K562 (cell line): ENCODE measurements around the gene TJP3. TPM values are rescaled to one million over a fixed set of nuclear protein-coding genes. Genes with fewer than 3 reads are reported as not detected.

Experiments used
- BDP1 ChIP-seq: IDR thresholded peaks from 3 replicates; pipeline ENCODE4 v1.6.1; 2011; ENCODE audit not compliant: insufficient read length, insufficient read depth
- CXXC5 ChIP-seq: fragments of 250-450 bp; sonication (Bioruptor Pico); IDR thresholded peaks from 2 replicates; pipeline ENCODE4 v1.8.0; 2022; ENCODE audit warnings: inconsistent platforms, mild to moderate bottlenecking, moderate library complexity
- GABPA ChIP-seq: fragments of 200-800 bp; sonication (Bioruptor generic); conservative IDR thresholded peaks from 2 replicates; pipeline ENCODE4 v1.6.1; 2016; ENCODE audit warnings: low read depth, missing genetic modification characterization, missing compliant biosample characterization
- GTF2E2 ChIP-seq: fragments of 200-800 bp; sonication (Bioruptor generic); IDR thresholded peaks from 2 replicates; pipeline ENCODE4 v1.6.1; 2016; ENCODE audit warnings: missing genetic modification characterization, missing compliant biosample characterization
- HCFC1 ChIP-seq: IDR thresholded peaks from 2 replicates; pipeline ENCODE4 v1.6.1; 2012; ENCODE audit warnings: low read depth, low read length, improper control_type of control experiment
- HDAC6 ChIP-seq: IDR thresholded peaks from 2 replicates; pipeline ENCODE4 v1.6.1; 2012; ENCODE audit warnings: low read depth, mild to moderate bottlenecking, control low read depth, inconsistent platforms, low read length, moderate library complexity
- KLF13 ChIP-seq: fragments of 450-650 bp; IDR thresholded peaks from 2 replicates; pipeline ENCODE4 v1.6.1; 2016; ENCODE audit warnings: missing genetic modification characterization, low read depth, mild to moderate bottlenecking, missing compliant biosample characterization, moderate library complexity, borderline replicate concordance
- MYNN ChIP-seq, 2 experiments: sonication (generic); formaldehyde crosslinking in 1 of 2; IDR thresholded peaks; 2 replicates each; pipeline versions ENCODE4 v1.5.0 to v1.6.1; 2016 to 2020; ENCODE audit warnings: antibody characterized with exemption in 1 of 2, missing genetic modification reagents in 1 of 2
- NFE2 ChIP-seq: IDR thresholded peaks from 2 replicates; pipeline ENCODE4 v1.6.1; 2014; ENCODE audit warnings: antibody characterized with exemption, low read depth
- NFE2L1 ChIP-seq: fragments of 450-650 bp; IDR thresholded peaks from 2 replicates; pipeline ENCODE4 v1.6.1; 2016; ENCODE audit warnings: missing genetic modification characterization, low read depth, mild to moderate bottlenecking, missing compliant biosample characterization, moderate library complexity, borderline replicate concordance
- PHB2 ChIP-seq: fragments of 450-650 bp; IDR thresholded peaks from 2 replicates; pipeline ENCODE4 v1.6.1; 2017; ENCODE audit warnings: low read depth
- PHF8 ChIP-seq: fragments of 200-600 bp; sonication (generic); IDR thresholded peaks from 2 replicates; pipeline ENCODE4 v1.6.1; 2012; ENCODE audit warnings: mixed run types, mild to moderate bottlenecking, inconsistent platforms, low read length, moderate library complexity, borderline replicate concordance
- PHTF2 ChIP-seq: fragments of 250-450 bp; sonication (Bioruptor Pico); IDR thresholded peaks from 2 replicates; pipeline ENCODE4 v1.5.0; 2021; ENCODE audit warnings: mild to moderate bottlenecking
- POLR3G ChIP-seq: IDR thresholded peaks from 2 replicates; pipeline ENCODE4 v1.6.1; 2011; ENCODE audit not compliant: insufficient read length, insufficient replicate concordance; ENCODE audit errors: extremely low read depth
- SUPT5H ChIP-seq: fragments of 450-650 bp; IDR thresholded peaks from 2 replicates; pipeline ENCODE4 v1.6.1; 2016
- ZNF436 ChIP-seq: fragments of 250-450, 450-650 bp; sonication (Bioruptor Pico); formaldehyde crosslinking; IDR thresholded peaks from 2 replicates; pipeline ENCODE4 v1.7.0; 2020; ENCODE audit warnings: mild to moderate bottlenecking
- ZNF445 ChIP-seq: fragments of 250-450 bp; sonication (Bioruptor Pico); IDR thresholded peaks from 2 replicates; pipeline ENCODE4 v1.4.0; 2020; ENCODE audit warnings: low read depth, mild to moderate bottlenecking, moderate library complexity
- polyA plus RNA-seq, 8 experiments: library from polyadenylated mRNA; depleted of rRNA in 4 of 8; stranded (reverse) in 5 of 8; unstranded in 3 of 8; fragments of >200 nt; fragmentation: Nextera tagmentation in 2 of 8; fragmentation: Illumina TruSeq in 1 of 8; extraction: Ambion mirVana in 2 of 8; extraction: Trizol in 1 of 8; gene quantifications; 2 replicates each; pipeline versions ENCODE4 v1.2.1 to v1.2.3, GENCODE V29; 2011 to 2014; ENCODE audit warnings: inconsistent platforms in 1 of 8, missing spikeins in 1 of 8
- total RNA-seq, 7 experiments: library from RNA; depleted of rRNA in 6 of 7; stranded (reverse); fragments of >200 nt in 6 of 7; fragmentation: Illumina TruSeq in 2 of 7; extraction: Trizol in 2 of 7; gene quantifications; 2 replicates each; pipeline versions ENCODE4 v1.2.1 to v1.2.3, GENCODE V29; 2011 to 2021; ENCODE audit warnings: low replicate concordance in 1 of 7
- TF ChIP-seq, protein P1 (sequence below): fragments of 250-450 bp; sonication (Bioruptor Pico); IDR thresholded peaks from 2 replicates; pipeline ENCODE4 v1.9.0; 2021; ENCODE audit warnings: mild to moderate bottlenecking, inconsistent platforms
- TF ChIP-seq, protein P2 (sequence below): sonication (generic); formaldehyde crosslinking; IDR thresholded peaks from 2 replicates; pipeline ENCODE4 v1.8.0; 2022; ENCODE audit warnings: mild to moderate bottlenecking, low read depth, missing genetic modification reagents
- TF ChIP-seq, protein P3 (sequence below): sonication (generic); formaldehyde crosslinking; IDR thresholded peaks from 2 replicates; pipeline ENCODE4 v1.8.0; 2022; ENCODE audit warnings: mild to moderate bottlenecking, missing genetic modification reagents
- TF ChIP-seq, protein P4 (sequence below): sonication (generic); formaldehyde crosslinking; IDR thresholded peaks from 2 replicates; pipeline ENCODE4 v1.8.0; 2022; ENCODE audit warnings: missing genetic modification reagents, mild to moderate bottlenecking, borderline replicate concordance

The TJP3 gene
- total and polyA plus RNA-seq, 9 of the 15 experiments (the other 6 are each of a cell fraction or from before 2014, with no cell fraction given): 0.11 to 2.4 (median 0.57) TPM; not detected in 1

DNA sequence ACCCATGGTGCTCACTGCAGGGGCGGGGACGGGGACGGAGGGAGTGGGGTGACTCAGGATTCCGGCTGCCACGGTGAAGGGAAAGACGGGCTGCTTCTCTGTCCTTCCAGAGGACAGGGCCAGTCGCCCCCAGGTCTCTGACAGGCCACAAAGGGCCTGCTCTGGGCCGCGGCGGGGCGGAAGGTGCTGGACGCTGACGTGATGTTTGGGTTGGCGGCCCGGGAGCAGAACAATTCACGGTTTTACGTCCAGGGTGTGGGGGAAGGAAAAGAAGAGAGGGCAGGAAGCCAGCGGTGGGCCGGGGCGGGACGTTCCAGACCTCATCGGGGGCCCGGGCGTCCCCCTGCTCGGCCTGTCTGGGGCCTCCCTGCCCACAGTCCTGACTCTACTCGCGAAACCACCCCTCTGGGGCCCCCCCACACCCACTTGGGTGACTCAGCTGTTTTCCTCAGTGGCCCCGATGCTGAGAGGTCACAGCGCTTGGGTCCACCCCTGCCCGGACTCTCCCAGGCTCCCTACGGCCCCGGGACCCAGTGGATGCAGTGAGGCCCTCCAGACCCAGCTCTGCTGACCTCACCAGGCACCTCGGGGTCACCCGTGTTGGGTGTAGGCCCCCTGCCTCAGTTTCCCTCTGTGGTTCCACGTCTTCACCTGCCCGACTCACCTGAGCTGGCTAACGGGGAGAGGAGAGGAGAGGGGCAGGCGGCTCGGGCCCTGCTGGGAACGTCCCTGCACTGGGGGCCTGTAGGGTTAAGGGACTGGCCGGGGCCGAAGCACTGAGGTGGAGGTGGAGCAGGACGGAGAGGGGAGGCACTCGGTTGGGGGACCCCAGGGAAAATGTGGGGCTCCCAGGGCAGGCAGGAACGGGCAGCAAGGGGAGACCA lies 37.1 kb upstream of the TJP3 start (continued):
- TF ChIP-seq, protein P1, sequence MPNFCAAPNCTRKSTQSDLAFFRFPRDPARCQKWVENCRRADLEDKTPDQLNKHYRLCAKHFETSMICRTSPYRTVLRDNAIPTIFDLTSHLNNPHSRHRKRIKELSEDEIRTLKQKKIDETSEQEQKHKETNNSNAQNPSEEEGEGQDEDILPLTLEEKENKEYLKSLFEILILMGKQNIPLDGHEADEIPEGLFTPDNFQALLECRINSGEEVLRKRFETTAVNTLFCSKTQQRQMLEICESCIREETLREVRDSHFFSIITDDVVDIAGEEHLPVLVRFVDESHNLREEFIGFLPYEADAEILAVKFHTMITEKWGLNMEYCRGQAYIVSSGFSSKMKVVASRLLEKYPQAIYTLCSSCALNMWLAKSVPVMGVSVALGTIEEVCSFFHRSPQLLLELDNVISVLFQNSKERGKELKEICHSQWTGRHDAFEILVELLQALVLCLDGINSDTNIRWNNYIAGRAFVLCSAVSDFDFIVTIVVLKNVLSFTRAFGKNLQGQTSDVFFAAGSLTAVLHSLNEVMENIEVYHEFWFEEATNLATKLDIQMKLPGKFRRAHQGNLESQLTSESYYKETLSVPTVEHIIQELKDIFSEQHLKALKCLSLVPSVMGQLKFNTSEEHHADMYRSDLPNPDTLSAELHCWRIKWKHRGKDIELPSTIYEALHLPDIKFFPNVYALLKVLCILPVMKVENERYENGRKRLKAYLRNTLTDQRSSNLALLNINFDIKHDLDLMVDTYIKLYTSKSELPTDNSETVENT (CRISPR knock-in tag): 0 out of 2 replicates have a peak, but pooled peaks have one; percentile 17
- TF ChIP-seq HCFC1 (0 out of 2 replicates have a peak, but pooled peaks have one; percentile 9), HDAC6 (no peak), GABPA (tag) (peak; percentile 75), MYNN (IDR thresholded peaks at IDR 0.05) (peak; percentile 70; the same call in 1 of the 2 replicates), MYNN (CRISPR knock-in tag; IDR thresholded peaks at IDR 0.05) (no peak), BDP1 (no peak), GTF2E2 (tag) (peak; percentile 53; the same call in 1 of the 2 replicates), PHTF2 (CRISPR knock-in tag) (no peak), NFE2L1 (tag) (peak; percentile 89), CXXC5 (CRISPR knock-in tag) (peak; percentile 45; the same call in 1 of the 2 replicates), POLR3G (no peak), SUPT5H (no peak), ZNF436 (CRISPR knock-in tag) (no peak), KLF13 (tag) (peak; percentile 43; the same call in 1 of the 2 replicates), NFE2 (peak; percentile 96), PHF8 (peak; percentile 45; the same call in 1 of the 2 replicates), ZNF445 (CRISPR knock-in tag) (0 out of 2 replicates have a peak, but pooled peaks have one; percentile 38), PHB2 (no peak)
- TF ChIP-seq, protein P2, sequence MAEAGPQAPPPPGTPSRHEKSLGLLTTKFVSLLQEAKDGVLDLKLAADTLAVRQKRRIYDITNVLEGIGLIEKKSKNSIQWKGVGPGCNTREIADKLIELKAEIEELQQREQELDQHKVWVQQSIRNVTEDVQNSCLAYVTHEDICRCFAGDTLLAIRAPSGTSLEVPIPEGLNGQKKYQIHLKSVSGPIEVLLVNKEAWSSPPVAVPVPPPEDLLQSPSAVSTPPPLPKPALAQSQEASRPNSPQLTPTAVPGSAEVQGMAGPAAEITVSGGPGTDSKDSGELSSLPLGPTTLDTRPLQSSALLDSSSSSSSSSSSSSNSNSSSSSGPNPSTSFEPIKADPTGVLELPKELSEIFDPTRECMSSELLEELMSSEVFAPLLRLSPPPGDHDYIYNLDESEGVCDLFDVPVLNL: 0 out of 2 replicates have a peak, but pooled peaks have one; percentile 55
- TF ChIP-seq, protein P3, sequence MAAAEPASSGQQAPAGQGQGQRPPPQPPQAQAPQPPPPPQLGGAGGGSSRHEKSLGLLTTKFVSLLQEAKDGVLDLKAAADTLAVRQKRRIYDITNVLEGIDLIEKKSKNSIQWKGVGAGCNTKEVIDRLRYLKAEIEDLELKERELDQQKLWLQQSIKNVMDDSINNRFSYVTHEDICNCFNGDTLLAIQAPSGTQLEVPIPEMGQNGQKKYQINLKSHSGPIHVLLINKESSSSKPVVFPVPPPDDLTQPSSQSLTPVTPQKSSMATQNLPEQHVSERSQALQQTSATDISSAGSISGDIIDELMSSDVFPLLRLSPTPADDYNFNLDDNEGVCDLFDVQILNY: peak; percentile 16; the same call in 1 of the 2 replicates
- TF ChIP-seq, protein P4, sequence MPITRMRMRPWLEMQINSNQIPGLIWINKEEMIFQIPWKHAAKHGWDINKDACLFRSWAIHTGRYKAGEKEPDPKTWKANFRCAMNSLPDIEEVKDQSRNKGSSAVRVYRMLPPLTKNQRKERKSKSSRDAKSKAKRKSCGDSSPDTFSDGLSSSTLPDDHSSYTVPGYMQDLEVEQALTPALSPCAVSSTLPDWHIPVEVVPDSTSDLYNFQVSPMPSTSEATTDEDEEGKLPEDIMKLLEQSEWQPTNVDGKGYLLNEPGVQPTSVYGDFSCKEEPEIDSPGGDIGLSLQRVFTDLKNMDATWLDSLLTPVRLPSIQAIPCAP (CRISPR knock-in tag): 0 out of 2 replicates have a peak, but pooled peaks have one; percentile 65
